NB4 (cell line): Measurements from ENCODE around the gene SF3B5.

ENCODE experiments used
- DNase-seq: peaks from one replicate; pipeline ENCODE4 v3.0.0; 2010; ENCODE audit warnings: low read depth
- H3K4me3 ChIP-seq: one replicate; pipeline ENCODE4 v1.5.1; 2011; ENCODE audit warnings: mild to moderate bottlenecking, low read depth, low read length, moderate library complexity
- MAX ChIP-seq: IDR thresholded peaks from 2 replicates; pipeline ENCODE4 v1.6.1; 2011; ENCODE audit warnings: low read depth, low read length
- MYC ChIP-seq: IDR thresholded peaks from 2 replicates; pipeline ENCODE4 v1.6.1; 2011; ENCODE audit warnings: low read depth, low read length
- POLR2A ChIP-seq: IDR thresholded peaks from 2 replicates; pipeline ENCODE4 v1.6.1; 2011; ENCODE audit warnings: mild to moderate bottlenecking; ENCODE audit not compliant: insufficient read length; ENCODE audit errors: extremely low read depth
- TF ChIP-seq, protein P1 (sequence below): IDR thresholded peaks from one replicate; pipeline ENCODE4 v1.5.1; 2012; ENCODE audit warnings: low read depth, low read length

SF3B5 gene

GRCh38 chr6:144075875-144076274, 19.5 kb downstream of the SF3B5 start:
- no peak overlapping the region for H3K4me3 ChIP-seq
- TF ChIP-seq, protein P1, sequence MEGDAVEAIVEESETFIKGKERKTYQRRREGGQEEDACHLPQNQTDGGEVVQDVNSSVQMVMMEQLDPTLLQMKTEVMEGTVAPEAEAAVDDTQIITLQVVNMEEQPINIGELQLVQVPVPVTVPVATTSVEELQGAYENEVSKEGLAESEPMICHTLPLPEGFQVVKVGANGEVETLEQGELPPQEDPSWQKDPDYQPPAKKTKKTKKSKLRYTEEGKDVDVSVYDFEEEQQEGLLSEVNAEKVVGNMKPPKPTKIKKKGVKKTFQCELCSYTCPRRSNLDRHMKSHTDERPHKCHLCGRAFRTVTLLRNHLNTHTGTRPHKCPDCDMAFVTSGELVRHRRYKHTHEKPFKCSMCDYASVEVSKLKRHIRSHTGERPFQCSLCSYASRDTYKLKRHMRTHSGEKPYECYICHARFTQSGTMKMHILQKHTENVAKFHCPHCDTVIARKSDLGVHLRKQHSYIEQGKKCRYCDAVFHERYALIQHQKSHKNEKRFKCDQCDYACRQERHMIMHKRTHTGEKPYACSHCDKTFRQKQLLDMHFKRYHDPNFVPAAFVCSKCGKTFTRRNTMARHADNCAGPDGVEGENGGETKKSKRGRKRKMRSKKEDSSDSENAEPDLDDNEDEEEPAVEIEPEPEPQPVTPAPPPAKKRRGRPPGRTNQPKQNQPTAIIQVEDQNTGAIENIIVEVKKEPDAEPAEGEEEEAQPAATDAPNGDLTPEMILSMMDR: no peak
- TF ChIP-seq POLR2A (no peak), MYC (no peak)
- DNase-seq: no peak

GRCh38 chr6:144075187-144075586, 20.2 kb downstream of the SF3B5 start:
- DNase-seq: no peak
- no peak overlapping the region for H3K4me3 ChIP-seq
- TF ChIP-seq MYC (no peak), MAX (no peak), POLR2A (no peak)
- TF ChIP-seq, protein P1: no peak

GRCh38 chr6:144073024-144073423, 22.3 kb downstream of the SF3B5 start:
- no peak overlapping the region for H3K4me3 ChIP-seq
- TF ChIP-seq, protein P1: no peak
- TF ChIP-seq MAX (no peak), MYC (no peak), POLR2A (no peak)
- no peak for DNase-seq

- TF ChIP-seq, protein P1: no peak
- TF ChIP-seq MYC (no peak), MAX (no peak), POLR2A (no peak)
- H3K4me3 ChIP-seq: no peak overlapping the region
- no peak for DNase-seq
These were observed 25.9 kb downstream of the SF3B5 start for GRCh38 chr6:144069506-144069905.

GRCh38 chr6:144068794-144069193, 26.6 kb downstream of the SF3B5 start:
- no peak overlapping the region for H3K4me3 ChIP-seq
- TF ChIP-seq POLR2A: no peak
- TF ChIP-seq, protein P1: no peak
- no peak for TF ChIP-seq MAX
- TF ChIP-seq MYC: no peak
- DNase-seq: no peak

- TF ChIP-seq, protein P1: no peak
- TF ChIP-seq POLR2A (no peak), MYC (no peak), MAX (no peak)
- no peak overlapping the region for H3K4me3 ChIP-seq
- DNase-seq: peak; percentile 21
These were observed 28.5 kb downstream of the SF3B5 start for GRCh38 chr6:144066741-144067484.
